ENCODE data around the gene KBTBD13. TPM values are rescaled to one million over a fixed set of nuclear protein-coding genes. Genes with fewer than 3 reads are reported as not detected.
"Not testable (repeated sequence)": the region's sequence is repeated elsewhere in the genome, so short reads cannot be mapped to it uniquely, and the experiment has no call there.

Gene KBTBD13
- total RNA-seq, 1 experiment from 2014 or later = not detected

DNA sequence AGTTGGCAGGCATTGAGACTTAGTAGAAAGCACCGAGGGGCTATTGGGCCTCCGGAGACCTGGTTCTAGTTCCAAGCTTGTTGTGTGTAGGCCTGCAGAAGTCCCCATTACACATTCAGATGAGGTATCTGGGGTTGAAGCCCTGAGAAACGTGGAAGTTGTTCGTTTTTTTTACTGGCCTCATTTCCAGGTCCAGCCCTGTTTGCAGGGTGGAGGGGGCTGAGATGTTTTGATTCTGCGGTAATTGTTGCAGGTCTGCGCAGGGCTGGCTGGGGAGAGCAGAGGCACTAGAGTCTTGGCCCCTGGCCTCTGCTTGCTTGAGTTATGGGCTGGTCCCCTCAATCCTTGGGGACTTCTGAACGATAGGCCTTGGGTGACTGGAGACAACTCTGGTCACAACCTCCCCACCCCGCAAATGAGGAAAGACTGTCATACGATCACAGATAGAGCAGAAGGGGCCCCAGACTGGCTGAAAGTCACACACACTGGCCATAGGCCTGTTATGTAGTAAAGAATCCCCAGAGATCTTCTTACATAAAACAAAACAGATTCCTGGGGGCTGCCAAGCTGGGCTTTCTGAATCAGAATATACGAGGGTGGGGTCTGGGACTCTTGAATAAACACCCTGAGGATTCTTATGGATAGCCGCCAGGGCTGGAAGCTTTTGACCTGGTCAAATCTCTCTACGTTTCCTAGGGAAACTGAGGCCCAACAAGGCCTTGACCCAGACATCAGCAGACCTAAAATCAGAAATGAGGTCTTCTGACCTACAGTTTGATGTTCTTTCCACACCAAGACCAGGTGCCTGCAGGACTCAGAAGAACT, 15.6 kb downstream of the KBTBD13 start:
- H3K4me2 ChIP-seq (ENCODE audit: low read length) = no peak overlapping the region
- H3F3A ChIP-seq (ENCODE audit: low read length, unreplicated experiment) = no peaks in the 10 kb centered on the region
- no peak for TF ChIP-seq EZH2 (IDR thresholded peaks at IDR 0.05; ENCODE audit: low read length, unreplicated experiment)
- no peak for TF ChIP-seq EZH2phosphoT487 (IDR thresholded peaks at IDR 0.05; ENCODE audit: borderline replicate concordance, low read length)
- TF ChIP-seq, protein P1, sequence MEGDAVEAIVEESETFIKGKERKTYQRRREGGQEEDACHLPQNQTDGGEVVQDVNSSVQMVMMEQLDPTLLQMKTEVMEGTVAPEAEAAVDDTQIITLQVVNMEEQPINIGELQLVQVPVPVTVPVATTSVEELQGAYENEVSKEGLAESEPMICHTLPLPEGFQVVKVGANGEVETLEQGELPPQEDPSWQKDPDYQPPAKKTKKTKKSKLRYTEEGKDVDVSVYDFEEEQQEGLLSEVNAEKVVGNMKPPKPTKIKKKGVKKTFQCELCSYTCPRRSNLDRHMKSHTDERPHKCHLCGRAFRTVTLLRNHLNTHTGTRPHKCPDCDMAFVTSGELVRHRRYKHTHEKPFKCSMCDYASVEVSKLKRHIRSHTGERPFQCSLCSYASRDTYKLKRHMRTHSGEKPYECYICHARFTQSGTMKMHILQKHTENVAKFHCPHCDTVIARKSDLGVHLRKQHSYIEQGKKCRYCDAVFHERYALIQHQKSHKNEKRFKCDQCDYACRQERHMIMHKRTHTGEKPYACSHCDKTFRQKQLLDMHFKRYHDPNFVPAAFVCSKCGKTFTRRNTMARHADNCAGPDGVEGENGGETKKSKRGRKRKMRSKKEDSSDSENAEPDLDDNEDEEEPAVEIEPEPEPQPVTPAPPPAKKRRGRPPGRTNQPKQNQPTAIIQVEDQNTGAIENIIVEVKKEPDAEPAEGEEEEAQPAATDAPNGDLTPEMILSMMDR (conservative IDR thresholded peaks at IDR 0.05; ENCODE audit: low read depth, low read length) = no peak
- DNase-seq = no peak
- no peak overlapping the region for H2AFZ ChIP-seq (ENCODE audit: low read length)
- ATAC-seq = no peak
- no peak overlapping the region for H3K4me3 ChIP-seq (ENCODE audit: low read length)
- no peak overlapping the region for H3K9ac ChIP-seq (ENCODE audit: low read length)
- H3K27me3 ChIP-seq (ENCODE audit: low read length) = no peaks in the 10 kb centered on the region
- H3K27ac ChIP-seq (ENCODE audit: low read length) = no peak overlapping the region
- ChIA-PET CTCF (no interaction called here), POLR2A (ENCODE audit: unreplicated experiment) (no interaction called here)
- H4K20me1 ChIP-seq (ENCODE audit: low read length) = no peaks in the 10 kb centered on the region
- intact Hi-C loops (cut with micrococcal nuclease) = no loop called here
- H3K36me3 ChIP-seq (ENCODE audit: low read depth, low read length) = no peaks in the 10 kb centered on the region
- no TSS peak for BruUV-seq (replicated peaks)
- no peaks in the 10 kb centered on the region for H3K9me2 ChIP-seq (replicated peaks; ENCODE audit: low read length)
- H3K4me1 ChIP-seq (ENCODE audit: insufficient read depth, low read length) = no peaks in the 10 kb centered on the region
- H3K9me3 ChIP-seq (ENCODE audit: low read length) = no peaks in the 10 kb centered on the region
- no peaks in the 10 kb centered on the region for H3K79me2 ChIP-seq (ENCODE audit: low read length)

DNA sequence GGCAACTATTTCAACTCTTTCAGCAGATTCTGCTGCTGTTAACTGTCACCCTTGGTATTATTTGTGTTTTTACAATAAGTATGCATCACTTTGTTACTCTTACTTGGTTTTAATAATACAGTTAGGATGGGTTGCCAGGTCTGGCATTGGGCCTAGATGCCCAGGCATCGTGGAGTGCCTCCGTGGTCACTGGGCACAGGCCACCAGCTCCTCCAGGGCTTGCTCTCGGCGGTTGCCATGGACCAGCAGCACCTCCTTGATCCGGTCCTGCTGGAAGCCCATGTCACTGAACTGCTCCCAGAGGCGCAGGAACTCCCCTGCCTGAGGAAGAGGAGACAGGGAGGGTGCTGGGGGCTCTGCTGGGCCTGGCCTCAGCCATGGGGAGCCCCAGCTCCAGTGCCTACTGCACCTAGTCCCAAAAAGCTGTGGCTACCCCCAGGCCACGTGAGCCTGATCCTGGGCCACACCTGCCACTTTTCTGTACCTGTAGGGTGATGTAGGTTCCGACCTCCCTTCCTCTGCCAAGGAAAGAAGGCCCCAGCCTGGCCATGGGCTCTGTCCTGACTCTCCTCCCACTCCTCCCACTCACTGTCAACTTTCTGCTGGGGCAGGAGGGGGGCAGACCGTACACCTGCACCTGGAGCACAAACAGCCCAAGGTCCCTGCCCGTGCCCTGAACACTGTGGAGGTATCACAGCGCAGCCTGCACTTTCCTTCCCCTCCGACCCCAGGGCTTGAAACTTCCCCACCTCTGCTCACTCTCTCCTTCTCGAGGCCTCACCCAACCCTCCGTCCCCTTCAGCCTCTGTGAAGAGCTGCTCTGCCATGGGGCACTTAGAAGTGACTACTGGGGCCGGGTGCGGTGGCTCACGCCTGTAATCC, 16.6 kb downstream of the KBTBD13 start:
- Histone ChIP-seq H3K9me3 (ENCODE audit: low read length) (no peaks in the 10 kb centered on the region), H3K36me3 (ENCODE audit: low read depth, low read length) (no peaks in the 10 kb centered on the region), H3K9me2 (replicated peaks; ENCODE audit: low read length) (no peaks in the 10 kb centered on the region), H4K20me1 (ENCODE audit: low read length) (no peaks in the 10 kb centered on the region), H3K4me2 (ENCODE audit: low read length) (no peak overlapping the region), H2AFZ (ENCODE audit: low read length) (no peak overlapping the region), H3K4me1 (ENCODE audit: insufficient read depth, low read length) (no peaks in the 10 kb centered on the region), H3F3A (ENCODE audit: low read length, unreplicated experiment) (no peaks in the 10 kb centered on the region), H3K4me3 (ENCODE audit: low read length) (no peak overlapping the region), H3K9ac (ENCODE audit: low read length) (no peak overlapping the region), H3K27me3 (ENCODE audit: low read length) (no peaks in the 10 kb centered on the region), H3K79me2 (ENCODE audit: low read length) (no peaks in the 10 kb centered on the region), H3K27ac (ENCODE audit: low read length) (no peak overlapping the region)
- TF ChIP-seq, protein P1 (conservative IDR thresholded peaks at IDR 0.05; ENCODE audit: low read depth, low read length) = no peak
- TF ChIP-seq EZH2phosphoT487 (IDR thresholded peaks at IDR 0.05; ENCODE audit: borderline replicate concordance, low read length) (no peak), EZH2 (IDR thresholded peaks at IDR 0.05; ENCODE audit: low read length, unreplicated experiment) (no peak)
- ATAC-seq (no peak), DNase-seq (no peak)
- intact Hi-C loops (cut with micrococcal nuclease) = no loop called here
- ChIA-PET POLR2A (ENCODE audit: unreplicated experiment) (no interaction called here), CTCF (no interaction called here)
- BruUV-seq (replicated peaks) = no TSS peak

DNA sequence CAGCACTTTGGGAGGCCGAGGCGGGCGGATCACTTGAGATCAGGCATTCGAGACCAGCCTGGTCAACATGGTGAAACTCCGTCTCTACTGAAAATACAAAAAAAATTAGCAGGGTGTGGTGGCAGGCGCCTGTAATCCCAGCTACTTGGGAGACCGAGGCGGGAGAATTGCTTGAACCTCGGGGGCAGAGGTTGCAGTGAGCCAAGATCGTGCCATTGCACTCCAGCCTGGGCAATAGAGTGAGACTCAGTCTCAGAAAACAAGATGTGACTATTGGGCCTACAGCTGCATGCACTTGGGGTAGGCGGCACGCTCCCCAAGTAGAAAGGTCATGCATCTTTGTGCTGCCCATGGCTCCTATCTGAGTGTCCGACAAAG, 17.2 kb downstream of the KBTBD13 start:
- H3K9me2 ChIP-seq (replicated peaks; ENCODE audit: low read length); H3K9ac ChIP-seq (ENCODE audit: low read length); H3K79me2 ChIP-seq (ENCODE audit: low read length); intact Hi-C loops (cut with micrococcal nuclease); ATAC-seq; H3K4me1 ChIP-seq (ENCODE audit: insufficient read depth, low read length); H4K20me1 ChIP-seq (ENCODE audit: low read length); H2AFZ ChIP-seq (ENCODE audit: low read length); POLR2A ChIA-PET (ENCODE audit: unreplicated experiment); H3K4me3 ChIP-seq (ENCODE audit: low read length); H3K4me2 ChIP-seq (ENCODE audit: low read length); BruUV-seq (replicated peaks); H3K36me3 ChIP-seq (ENCODE audit: low read depth, low read length); H3F3A ChIP-seq (ENCODE audit: low read length, unreplicated experiment); DNase-seq; CTCF ChIA-PET; H3K27me3 ChIP-seq (ENCODE audit: low read length); H3K27ac ChIP-seq (ENCODE audit: low read length); H3K9me3 ChIP-seq (ENCODE audit: low read length): not testable (repeated sequence)
